Activated CD4-positive, alpha-beta T cell treated with anti-CD3 and anti-CD28 coated beads, Interleukin-2, amount 50 U/mL, for 1 hour (primary cell): ENCODE results near the gene KCTD1.

Source experiments
- DNase-seq: peaks from one replicate; pipeline ENCODE4 v3.0.0-alpha.2; 2020

Gene KCTD1

DNA sequence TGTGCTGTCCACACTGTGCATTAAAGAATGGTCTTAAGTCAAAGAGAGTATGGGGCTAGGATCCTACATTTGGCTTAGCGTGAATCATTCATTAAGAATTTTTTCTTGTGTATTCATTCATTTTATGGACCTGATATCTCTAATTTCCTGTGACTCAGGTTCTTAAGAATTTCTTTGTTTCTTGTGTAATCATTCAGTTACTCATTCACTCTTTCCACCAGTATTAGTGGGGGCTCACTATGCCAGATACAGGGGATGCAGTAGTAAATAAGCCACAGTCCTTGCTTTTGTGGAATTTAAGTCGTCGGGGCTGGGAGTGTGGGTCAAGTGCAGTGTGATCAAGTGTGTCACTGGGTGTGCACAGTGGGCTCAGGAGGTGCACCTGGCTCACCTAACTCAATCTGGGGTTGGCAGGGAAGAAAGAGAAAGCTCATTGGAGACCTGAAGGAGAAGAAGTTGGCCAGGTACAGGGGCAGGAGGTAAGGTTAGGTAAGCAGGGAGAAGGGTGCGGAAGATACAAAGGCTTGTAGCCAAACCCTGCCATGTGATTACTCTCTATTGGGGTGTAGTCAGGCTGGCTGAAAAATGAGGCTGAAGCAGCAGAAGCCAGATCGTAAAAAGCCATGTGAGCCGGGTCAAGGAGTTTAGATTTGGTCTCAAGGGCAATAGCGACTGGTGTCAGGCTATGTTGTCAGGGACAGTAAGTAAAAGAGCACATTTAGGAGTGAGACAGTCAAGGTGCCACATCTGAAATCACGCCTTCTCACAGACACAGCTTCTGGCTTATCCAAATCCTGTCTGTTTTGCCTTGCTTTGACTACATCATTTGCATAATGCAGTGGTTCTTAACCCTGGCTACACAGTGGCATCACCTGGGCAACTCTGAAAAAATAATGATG is 67.2 kb downstream of the KCTD1 start:
- DNase-seq = no peak

DNA sequence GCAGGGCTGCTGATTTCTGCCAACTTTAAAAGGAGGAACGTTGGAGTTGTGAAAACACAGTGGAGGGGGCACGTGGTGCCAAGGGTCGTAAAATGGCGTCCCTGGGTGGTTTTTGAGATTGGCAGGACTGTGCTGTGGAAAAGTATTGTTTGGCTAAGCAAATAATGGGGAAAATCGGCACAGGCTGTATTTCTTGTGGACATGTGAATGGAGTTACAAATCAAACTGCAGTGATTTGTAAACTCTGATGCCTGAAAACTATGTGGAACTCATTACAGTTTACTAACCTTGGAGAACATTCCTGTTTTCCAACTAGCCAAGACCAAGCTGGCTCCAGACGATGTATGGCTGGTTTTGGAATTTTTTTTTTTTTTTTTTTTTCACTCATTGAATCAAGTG is 68.7 kb downstream of the KCTD1 start:
- no peak for DNase-seq

DNA sequence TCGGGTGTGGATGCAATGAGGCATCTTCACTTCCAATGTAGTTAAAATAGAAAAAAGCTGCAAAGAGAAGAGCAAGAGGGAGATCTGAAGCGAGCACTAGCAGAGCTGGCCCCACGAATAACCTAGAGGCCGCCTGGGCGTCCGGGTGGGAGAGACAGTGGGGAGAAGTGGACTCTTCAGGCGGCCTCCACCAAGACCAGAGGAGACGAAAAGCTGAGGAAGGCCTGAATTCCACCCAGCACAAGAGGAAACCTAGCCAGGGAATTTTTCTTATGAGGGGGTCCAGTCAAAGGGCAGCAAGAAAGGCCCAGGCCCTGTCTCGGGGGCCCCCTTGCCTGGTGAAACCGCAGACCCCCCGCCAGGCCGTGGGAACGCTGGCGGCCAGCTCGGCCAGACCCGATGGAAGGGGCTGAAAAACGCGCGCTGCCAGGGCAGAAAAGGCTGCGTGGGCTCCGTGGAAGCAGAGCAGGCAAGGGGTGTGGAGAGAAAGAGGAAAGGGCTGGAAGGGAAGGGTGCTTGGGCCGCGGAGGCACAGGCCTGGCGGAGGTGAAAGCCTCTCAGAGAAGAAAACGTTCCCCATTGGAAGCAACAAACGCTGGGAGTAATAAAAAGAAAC is 69.2 kb downstream of the KCTD1 start:
- DNase-seq = no peak

DNA sequence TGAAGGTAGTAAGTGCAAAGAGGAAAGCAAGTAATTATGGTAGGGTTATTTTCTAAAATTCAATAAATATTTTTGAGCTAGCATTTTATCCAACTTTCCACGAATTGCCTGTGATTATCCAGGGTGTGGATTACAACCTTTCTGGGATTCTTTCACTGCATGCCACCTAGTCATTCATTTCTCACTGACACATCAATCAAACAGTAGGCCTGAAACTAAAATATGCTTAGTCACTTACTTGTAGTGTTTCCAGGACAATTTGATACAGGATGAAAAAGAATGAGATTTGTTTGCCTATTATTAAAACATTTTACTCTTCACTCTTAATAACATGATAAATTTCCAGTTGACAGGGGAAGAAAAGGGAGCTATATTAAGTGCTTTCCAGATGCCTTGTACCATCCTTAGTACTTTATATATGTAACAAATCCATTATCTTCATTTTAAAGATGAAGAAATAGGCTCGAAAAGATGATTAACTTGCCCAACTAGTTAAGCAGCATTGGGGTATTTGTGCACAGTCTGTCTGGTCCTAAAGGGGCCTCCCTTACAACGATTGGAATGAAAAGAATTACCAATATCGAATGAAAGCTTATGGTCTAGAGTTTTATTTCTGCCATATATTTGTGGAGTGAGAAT is 70.4 kb downstream of the KCTD1 start:
- no peak for DNase-seq

GRCh38 chr18:26476697-26477096 is 71.7 kb downstream of the KCTD1 start:
- DNase-seq = no peak

DNA sequence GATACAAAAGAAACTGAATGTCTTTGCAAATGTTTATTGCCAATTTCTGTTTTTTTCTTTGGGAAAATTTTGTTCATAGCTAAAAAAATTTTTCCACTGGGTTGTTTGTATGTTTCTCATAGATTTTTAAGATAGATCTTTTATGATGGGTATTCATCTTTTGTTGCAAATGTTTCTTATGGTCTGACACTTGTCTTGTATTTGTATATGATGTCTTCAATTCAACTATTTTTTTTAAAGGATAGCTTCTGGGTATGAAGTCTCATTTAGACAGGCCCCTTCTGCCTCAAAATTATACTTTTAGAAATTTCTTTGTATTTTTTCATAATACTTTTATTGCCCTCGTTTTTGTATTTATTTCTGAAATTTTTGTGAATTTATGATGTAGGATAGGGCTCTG is 73.8 kb downstream of the KCTD1 start:
- DNase-seq = no peak

GRCh38 chr18:26473672-26474071 is 74.7 kb downstream of the KCTD1 start:
- no peak for DNase-seq

- no peak for DNase-seq
Measured at GRCh38 chr18:26471826-26472225, 76.5 kb downstream of the KCTD1 start.

- no peak for DNase-seq
Measured at GRCh38 chr18:26471027-26471426, 77.3 kb downstream of the KCTD1 start.

DNA sequence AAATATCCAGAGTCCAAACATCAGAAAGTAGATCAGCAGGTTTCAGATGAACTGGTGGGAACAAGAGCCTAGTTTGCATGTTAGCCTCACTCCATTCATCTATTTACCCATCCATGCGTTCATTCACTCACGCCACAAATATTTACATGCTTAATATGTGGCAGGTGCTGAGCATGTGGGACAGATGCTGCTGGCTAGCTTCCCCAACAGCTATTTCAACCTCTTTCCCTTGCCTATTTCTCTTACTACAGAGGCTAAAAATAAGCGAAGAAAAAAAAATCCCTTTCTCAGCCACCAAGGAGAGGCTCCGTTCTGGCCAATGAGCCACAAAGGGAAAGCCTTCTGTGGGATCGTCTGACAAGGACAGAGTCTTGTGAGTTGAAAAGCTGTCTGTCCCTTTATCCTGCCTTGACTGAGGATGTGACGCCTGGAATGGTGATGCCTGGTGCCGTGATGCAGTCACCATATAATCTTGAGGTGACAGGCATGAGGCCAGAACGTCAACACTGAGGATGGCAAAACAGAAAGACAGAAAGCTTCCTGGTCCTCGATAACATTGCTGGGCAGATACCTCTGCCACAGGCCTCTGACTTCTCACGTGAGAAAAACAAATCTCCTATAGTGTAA is 78.2 kb downstream of the KCTD1 start:
- DNase-seq = no peak

DNA sequence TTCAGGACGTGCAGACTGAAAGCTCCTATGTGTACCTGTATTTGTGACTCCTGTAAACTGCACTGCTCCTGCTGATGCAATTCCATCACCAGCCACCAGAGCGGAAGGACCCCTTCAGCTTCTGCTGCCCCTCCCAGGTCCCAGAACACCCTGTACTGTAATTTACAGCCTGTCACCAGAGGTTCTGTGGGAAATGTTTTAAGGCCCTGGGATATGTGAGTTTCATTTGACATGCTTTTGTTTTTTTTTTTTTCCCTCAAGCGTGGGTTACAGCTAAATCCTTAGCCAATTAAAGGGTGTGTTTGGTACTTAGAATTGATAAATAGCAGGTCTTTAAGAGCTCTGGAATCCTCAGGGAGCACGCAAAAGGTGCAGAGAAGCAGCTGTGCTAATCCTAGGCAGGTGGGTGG is 79.4 kb downstream of the KCTD1 start:
- DNase-seq = no peak

DNA sequence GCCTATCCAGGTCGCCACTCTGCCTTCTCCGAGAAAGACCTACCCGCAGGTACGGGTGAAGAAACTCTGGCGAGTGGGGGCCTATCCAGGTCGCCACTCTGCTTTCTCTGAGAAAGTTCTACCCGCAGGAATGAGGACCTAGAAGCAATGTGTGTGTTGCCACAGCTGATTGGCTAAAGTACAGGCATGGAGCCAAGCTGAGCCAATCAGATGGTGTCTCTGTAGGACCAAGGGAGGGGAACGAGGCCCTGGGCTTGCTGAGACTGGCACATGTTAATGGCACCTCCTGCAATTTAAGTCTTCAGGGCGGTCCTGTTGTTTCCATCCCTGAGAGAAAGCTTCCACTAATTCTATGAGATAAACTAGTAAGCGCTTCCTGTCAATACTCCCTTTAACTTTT is 82.3 kb downstream of the KCTD1 start:
- DNase-seq = no peak

- DNase-seq = no peak
Measured at GRCh38 chr18:26465431-26465830, 82.9 kb downstream of the KCTD1 start.

GRCh38 chr18:26464128-26465011 is 84.0 kb downstream of the KCTD1 start:
- DNase-seq = no peak

- DNase-seq = no peak
Measured at GRCh38 chr18:26462355-26462754, 86.0 kb downstream of the KCTD1 start.

GRCh38 chr18:26461405-26461804 is 86.9 kb downstream of the KCTD1 start:
- DNase-seq = no peak

DNA sequence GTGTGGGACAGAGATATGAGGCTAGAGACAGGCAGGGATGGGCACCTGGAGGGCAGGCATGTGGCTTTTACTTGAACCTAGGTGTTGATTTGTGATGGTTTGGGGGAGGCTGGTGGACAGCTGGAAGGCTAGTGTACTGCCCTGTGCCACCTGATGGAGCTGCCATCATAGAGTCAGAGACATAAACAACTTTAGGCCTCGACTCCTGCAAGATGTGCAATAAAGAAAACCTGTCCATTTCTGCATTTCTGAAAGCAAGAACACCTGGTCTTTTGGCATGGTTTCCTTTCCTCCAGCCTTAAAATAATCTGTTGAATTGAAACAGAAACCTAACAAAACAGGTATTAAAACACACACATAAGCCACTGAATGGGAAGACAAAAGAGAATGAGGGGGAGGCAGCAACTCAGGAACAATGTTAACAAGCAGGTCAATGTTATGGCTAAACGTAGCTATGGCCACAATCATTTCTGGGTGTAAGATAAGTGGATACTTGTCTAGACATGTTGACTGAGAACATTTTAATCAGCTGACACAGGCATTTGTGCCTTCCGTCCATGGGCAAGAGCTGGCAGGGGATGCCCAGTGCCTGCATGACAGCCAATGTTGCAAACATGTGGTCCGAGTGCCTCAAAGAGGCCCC is 87.8 kb downstream of the KCTD1 start:
- DNase-seq = no peak

DNA sequence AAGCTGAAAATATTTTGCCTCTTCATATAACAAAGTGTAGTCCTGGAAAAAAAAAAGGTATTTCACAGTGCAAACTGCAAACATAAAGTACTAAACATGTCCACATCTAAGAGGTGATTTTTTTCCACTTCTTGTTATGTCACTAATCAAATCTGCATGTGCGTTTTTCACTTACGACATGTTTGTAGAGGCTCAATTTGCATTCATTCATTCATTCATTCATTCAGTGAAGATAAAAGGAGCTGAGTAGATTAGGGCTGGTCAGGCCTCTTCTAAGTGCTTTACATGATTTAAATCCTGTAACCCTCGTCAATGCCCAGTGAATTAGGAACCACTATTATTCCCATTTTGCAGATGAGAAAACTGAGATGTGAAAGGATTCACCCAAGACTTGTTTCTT is 88.5 kb downstream of the KCTD1 start:
- DNase-seq = no peak

DNA sequence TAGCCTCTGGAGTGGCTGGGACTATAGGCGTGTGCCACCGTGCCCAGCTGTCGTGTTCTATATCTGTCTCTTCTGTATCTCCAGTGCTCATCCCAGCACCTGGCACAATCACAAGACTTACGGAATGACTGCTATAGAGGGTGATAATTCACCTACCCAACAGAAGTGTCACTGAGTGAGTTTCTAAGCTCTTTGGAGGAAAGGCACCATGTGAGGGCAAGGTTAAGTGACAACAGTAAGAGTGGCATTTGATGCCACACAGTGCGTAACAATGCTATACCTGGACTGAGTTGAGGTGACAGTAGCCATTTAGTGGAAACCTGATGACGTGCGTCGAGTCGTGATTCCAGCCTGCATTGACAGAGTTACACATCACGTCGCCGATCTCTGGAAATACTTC is 89.0 kb downstream of the KCTD1 start:
- no peak for DNase-seq

DNA sequence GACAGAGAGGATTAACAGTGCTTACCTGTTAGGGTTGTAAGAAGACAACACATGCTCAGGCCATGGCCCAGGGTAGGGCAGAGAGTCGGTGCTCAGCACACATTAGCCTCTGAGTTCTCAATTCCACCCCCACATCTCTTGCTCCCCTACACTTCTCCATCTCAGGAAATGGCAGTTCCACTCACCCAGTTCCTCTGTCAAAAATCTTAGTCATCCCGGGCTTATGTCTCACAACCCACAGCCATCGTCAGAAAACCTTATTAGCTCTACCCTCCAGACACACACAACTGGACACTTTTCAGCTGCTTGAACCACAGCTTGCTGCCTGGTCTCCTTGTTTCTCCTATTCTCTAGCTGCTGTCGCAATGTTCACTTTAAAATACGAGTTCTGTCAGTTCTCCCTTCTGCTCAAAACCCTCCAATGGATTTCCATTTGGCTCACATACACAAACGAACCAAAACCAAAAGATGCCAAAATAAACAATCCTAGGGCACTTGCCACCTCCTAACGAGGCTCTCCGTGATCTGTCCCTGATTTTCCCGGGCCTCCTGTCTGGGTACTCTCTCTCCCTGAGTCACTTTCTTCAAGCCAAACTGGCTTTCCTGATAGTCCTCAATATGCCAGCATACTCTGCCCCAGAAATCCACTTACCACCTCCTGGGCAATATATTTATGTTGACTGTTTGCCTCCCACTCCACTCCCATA is 89.7 kb downstream of the KCTD1 start:
- DNase-seq = no peak

DNA sequence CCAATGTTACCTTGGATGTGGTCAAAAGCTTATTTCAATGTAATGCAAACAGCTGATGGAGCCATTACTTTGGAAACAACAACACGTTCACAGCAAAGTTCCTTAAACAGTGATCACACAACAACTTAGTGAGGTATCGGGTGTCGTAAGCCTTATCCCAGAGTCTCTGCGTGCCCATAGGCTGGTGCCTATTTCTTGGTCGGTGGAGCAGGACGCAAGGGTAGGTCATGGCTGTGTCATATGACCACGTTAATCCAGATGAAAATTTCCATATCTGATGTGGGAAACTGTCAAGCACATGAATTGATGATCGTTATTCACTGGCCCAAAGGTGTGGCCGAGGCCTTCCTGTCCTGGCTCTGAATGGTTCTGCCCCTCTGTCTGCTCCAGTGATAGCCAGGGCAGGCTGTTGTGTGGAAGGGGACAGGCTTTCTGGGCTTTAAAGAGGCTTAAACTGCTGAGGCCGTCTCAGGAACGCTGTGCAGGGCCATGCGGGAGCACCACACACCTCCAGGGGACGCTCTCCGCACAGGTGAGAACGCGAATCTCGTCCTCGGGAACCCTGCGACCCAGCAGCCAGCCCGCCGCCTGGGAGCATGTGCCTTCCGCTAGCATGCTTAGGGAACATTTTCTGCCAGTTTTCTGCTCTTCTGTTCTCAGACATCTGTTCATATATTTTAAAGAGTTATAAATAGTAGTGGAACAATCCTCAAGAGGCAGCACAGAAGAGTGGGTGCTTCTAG is 90.6 kb downstream of the KCTD1 start:
- DNase-seq = no peak
